Measurements from ENCODE around the gene CD302. TPM values are rescaled to one million over a fixed set of nuclear protein-coding genes. Genes with fewer than 3 reads are reported as not detected.

CD302 gene
- total RNA-seq, 1 experiment from 2014 or later = 3.3 TPM

DNA sequence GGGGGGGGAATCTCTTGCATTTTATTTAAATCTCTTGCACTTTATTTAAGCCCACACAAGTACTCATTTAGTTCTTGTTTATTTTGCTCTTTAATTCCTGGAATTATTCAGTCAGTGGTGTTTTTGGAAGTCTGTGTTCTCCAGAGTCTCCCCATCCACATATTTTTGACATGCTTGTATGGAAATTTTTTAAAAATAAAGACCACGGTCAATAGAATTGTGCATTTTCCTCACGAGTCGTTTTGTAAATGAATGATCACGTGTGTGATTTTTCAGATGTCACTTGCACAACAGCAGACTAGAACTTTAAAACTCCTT, 824 bp downstream of the CD302 start:
- ATAC-seq = no peak
- Histone ChIP-seq H3K4me3 (ENCODE audit: low read depth in 2 of 2, low read length in 2 of 2) (peak overlapping the region; percentile 71 to 81), H3K9me3 (ENCODE audit: control insufficient read depth, insufficient read depth, low read depth, low read length) (no peaks in the 10 kb centered on the region), H3K4me1 (ENCODE audit: control insufficient read depth, insufficient read depth, low read length) (peaks cover 7% of the 10 kb centered on the region), H3K27ac (ENCODE audit: low read length) (no peak overlapping the region), H3K36me3 (ENCODE audit: control insufficient read depth, insufficient read depth, low read length) (no peaks in the 10 kb centered on the region), H3K27me3 (ENCODE audit: control insufficient read depth, insufficient read depth, low read length) (peaks cover 20% of the 10 kb centered on the region)
- no peak for DNase-seq (ENCODE audit: low read depth, low spot score)
- no TSS peak for BruUV-seq (replicated peaks)
- ChIA-PET POLR2A (interaction anchor here (0.6 kb wide), 1 partner anchor 22 kb away, joined by 7 read pairs; no protein-coding TSS in a partner anchor), CTCF (no interaction called here)
- intact Hi-C loops (cut with micrococcal nuclease; ENCODE audit: unreplicated experiment) = loop anchor here (10.0 kb wide), 1 partner anchor 168 kb away; no protein-coding TSS in a partner anchor
- TF ChIP-seq TCF7L2 (IDR thresholded peaks at IDR 0.05; ENCODE audit: low read depth, low read length) (no peak), POLR2AphosphoS5 (IDR thresholded peaks at IDR 0.05; ENCODE audit: low read depth, low read length) (no peak), SIN3A (IDR thresholded peaks at IDR 0.05; ENCODE audit: borderline replicate concordance, insufficient read depth, low read depth, low read length) (no peak), REST (IDR thresholded peaks at IDR 0.05; ENCODE audit: insufficient read depth in 1 of 2, low read depth in 2 of 2, low read length in 1 of 2) (no peak)
- TF ChIP-seq, protein P1, sequence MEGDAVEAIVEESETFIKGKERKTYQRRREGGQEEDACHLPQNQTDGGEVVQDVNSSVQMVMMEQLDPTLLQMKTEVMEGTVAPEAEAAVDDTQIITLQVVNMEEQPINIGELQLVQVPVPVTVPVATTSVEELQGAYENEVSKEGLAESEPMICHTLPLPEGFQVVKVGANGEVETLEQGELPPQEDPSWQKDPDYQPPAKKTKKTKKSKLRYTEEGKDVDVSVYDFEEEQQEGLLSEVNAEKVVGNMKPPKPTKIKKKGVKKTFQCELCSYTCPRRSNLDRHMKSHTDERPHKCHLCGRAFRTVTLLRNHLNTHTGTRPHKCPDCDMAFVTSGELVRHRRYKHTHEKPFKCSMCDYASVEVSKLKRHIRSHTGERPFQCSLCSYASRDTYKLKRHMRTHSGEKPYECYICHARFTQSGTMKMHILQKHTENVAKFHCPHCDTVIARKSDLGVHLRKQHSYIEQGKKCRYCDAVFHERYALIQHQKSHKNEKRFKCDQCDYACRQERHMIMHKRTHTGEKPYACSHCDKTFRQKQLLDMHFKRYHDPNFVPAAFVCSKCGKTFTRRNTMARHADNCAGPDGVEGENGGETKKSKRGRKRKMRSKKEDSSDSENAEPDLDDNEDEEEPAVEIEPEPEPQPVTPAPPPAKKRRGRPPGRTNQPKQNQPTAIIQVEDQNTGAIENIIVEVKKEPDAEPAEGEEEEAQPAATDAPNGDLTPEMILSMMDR (IDR thresholded peaks at IDR 0.05) = no peak
- in situ Hi-C loops (cut with HindIII; ENCODE audit: low pct_unique_long_range_greater_than_20kb, low sequenced_read_pairs) = no loop called here

DNA sequence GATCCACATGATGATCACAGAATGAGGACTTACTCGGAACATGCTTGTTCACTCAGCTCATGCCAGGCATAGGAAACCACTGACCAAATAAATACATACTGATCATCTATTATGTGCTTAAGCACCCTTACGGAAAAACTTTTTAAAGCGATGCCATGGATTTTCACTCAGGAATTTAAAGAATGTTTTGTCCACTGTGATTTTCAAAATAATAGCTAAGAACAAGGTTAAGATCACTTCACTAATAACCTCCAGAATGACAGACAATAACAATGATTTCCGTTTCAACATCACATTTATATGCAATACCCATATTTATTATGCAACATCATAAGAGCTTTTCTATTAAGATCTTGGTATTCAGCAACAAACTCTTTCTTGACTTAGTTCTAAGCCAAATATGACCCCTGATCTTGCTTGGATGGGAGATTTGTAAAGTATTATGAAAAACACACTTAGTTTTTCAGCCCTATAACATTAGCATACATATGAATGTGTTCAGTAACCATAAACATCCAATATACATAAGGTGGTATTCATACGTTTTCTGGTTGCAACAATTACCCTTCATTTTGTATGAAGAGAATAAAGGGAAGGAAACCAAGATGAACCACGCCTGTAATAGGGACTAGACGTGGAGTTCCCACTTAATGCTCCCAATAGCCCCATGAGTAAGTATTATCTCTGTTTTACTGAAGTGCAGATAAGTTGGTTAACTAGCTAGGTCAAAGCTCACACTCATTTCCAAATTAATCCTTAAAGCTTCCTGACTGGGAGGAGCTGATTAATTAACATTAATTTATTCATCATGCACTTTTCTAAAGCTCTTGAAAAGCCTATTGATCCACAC, 1.9 kb downstream of the CD302 start:
- no TSS peak for BruUV-seq (replicated peaks)
- in situ Hi-C loops (cut with HindIII; ENCODE audit: low pct_unique_long_range_greater_than_20kb, low sequenced_read_pairs) (no loop called here), intact Hi-C loops (cut with micrococcal nuclease; ENCODE audit: unreplicated experiment) (loop anchor here (10.0 kb wide), 1 partner anchor 169 kb away; no protein-coding TSS in a partner anchor)
- no peak for DNase-seq (ENCODE audit: low read depth, low spot score)
- no peak for TF ChIP-seq REST (IDR thresholded peaks at IDR 0.05; ENCODE audit: insufficient read depth in 1 of 2, low read depth in 2 of 2, low read length in 1 of 2)
- TF ChIP-seq, protein P1 (IDR thresholded peaks at IDR 0.05) = no peak
- no peak for ATAC-seq
- Histone ChIP-seq H3K9me3 (ENCODE audit: control insufficient read depth, insufficient read depth, low read depth, low read length) (no peaks in the 10 kb centered on the region), H3K4me1 (ENCODE audit: control insufficient read depth, insufficient read depth, low read length) (peaks cover 7% of the 10 kb centered on the region), H3K36me3 (ENCODE audit: control insufficient read depth, insufficient read depth, low read length) (no peaks in the 10 kb centered on the region), H3K27ac (ENCODE audit: low read length) (no peak overlapping the region), H3K27me3 (ENCODE audit: control insufficient read depth, insufficient read depth, low read length) (peaks cover 20% of the 10 kb centered on the region), H3K4me3 (ENCODE audit: low read depth in 2 of 2, low read length in 2 of 2) (no peak overlapping the region)
- ChIA-PET CTCF (no interaction called here), POLR2A (no interaction called here)
